Activated CD4-positive, alpha-beta T cell treated with anti-CD3 and anti-CD28 coated beads for 36 hours (primary cell): ENCODE data around the gene GM2A. TPM values are rescaled to one million over a fixed set of nuclear protein-coding genes. Genes with fewer than 3 reads are reported as not detected.
A peak's percentile ranks its signal among the peaks of the same experiment; 100 is the strongest.

ENCODE experiments used
- ATAC-seq: fragments of 200-7000 bp; cut with Tn5 transposase; one replicate; pipeline ENCODE4 v1.10.0; 2021; ENCODE audit warnings: mild to moderate bottlenecking, moderate library complexity
- CTCF ChIA-PET: fragments of 350-600 bp; sonication (Branson Sonifier 250); formaldehyde crosslinking; loops from one replicate; lab custom pipeline; 2021; ENCODE audit warnings: antibody characterized with exemption; lab: Charles Lee
- POLR2A ChIA-PET: fragments of 350-600 bp; sonication (Branson Sonifier 250); formaldehyde crosslinking; loops from one replicate; lab custom pipeline; 2021; ENCODE audit warnings: antibody characterized with exemption, inconsistent platforms; lab: Charles Lee
- DNase-seq: peaks from one replicate; pipeline ENCODE4 v3.0.0-alpha.2; 2020
- H3K27ac Mint-ChIP-seq: one replicate; pipeline ENCODE4 v1.8.0; 2021; ENCODE audit warnings: mixed read lengths
- H3K27me3 Mint-ChIP-seq: one replicate; pipeline ENCODE4 v1.8.0; 2021; ENCODE audit warnings: mixed read lengths
- H3K36me3 Mint-ChIP-seq: one replicate; pipeline ENCODE4 v1.8.0; 2021; ENCODE audit warnings: low read depth, mixed read lengths
- H3K4me1 Mint-ChIP-seq: one replicate; pipeline ENCODE4 v1.8.0; 2021; ENCODE audit warnings: mixed read lengths
- H3K4me3 Mint-ChIP-seq: one replicate; pipeline ENCODE4 v1.8.0; 2021; ENCODE audit warnings: mild to moderate bottlenecking, moderate library complexity, mixed read lengths
- H3K9me3 Mint-ChIP-seq: one replicate; pipeline ENCODE4 v1.8.0; 2021; ENCODE audit warnings: low read depth, mixed read lengths
- intact Hi-C, 2 experiments: fragments of 100-400 bp; cut with DNase I in 1 of 2; cut with micrococcal nuclease in 1 of 2; formaldehyde crosslinking; loops; one replicate each; pipeline versions ENCODE4 v1.14.2 to v1.15.1; 2022 to 2024; cut with DNase I, micrococcal nuclease
- total RNA-seq, 2 experiments: library from RNA; stranded (reverse); gene quantifications; one replicate each; pipeline ENCODE4 v1.2.3, GENCODE V29; 2021

Gene GM2A
- total RNA-seq, 2 experiments from 2014 or later: 17.2 to 19.3 TPM

GRCh38 chr5:151264113-151264512, 11.1 kb downstream of the GM2A start:
- CTCF ChIA-PET: interaction anchor here (1.4 kb wide), 1 partner anchor 52 kb away, joined by 7 read pairs; no protein-coding TSS in a partner anchor
- no peaks in the 10 kb centered on the region for H3K9me3 Mint-ChIP-seq
- no peak overlapping the region for H3K4me3 Mint-ChIP-seq
- intact Hi-C loops: loop anchor here in 1 of 2 experiments (1.0 kb wide), 1 partner anchor 11 kb away; the partner anchor contains the start of gene GM2A
- POLR2A ChIA-PET: no interaction called here
- peak overlapping the region; percentile 86 for H3K27ac Mint-ChIP-seq
- peaks cover 13% of the 10 kb centered on the region for H3K4me1 Mint-ChIP-seq
- ATAC-seq (peak; percentile 97), DNase-seq (peak; percentile 61)
- no peaks in the 10 kb centered on the region for H3K27me3 Mint-ChIP-seq
- H3K36me3 Mint-ChIP-seq: peaks cover 11% of the 10 kb centered on the region

- Mint-ChIP-seq H3K4me1 (peaks cover 13% of the 10 kb centered on the region), H3K27me3 (no peaks in the 10 kb centered on the region), H3K36me3 (peaks cover 9% of the 10 kb centered on the region), H3K27ac (no peak overlapping the region), H3K4me3 (no peak overlapping the region), H3K9me3 (no peaks in the 10 kb centered on the region)
- DNase-seq (no peak), ATAC-seq (no peak)
- ChIA-PET CTCF (no interaction called here), POLR2A (no interaction called here)
- intact Hi-C loops: no loop called here
Measured at GRCh38 chr5:151267491-151268260, 14.7 kb downstream of the GM2A start.

GRCh38 chr5:151270599-151270998, 17.6 kb downstream of the GM2A start:
- no peaks in the 10 kb centered on the region for H3K4me1 Mint-ChIP-seq
- H3K27ac Mint-ChIP-seq: no peak overlapping the region
- intact Hi-C loops: loop anchor here (1.0 to 5.0 kb wide), 3 partner anchors 18 to 177 kb away; partner anchors contain the start of gene SLC36A1 (in 1 of the 2)
- ChIA-PET POLR2A (interaction anchor here (0.6 kb wide), 1 partner anchor 18 kb away, joined by 4 read pairs; no protein-coding TSS in a partner anchor), CTCF (interaction anchor here (1.1 kb wide), 1 partner anchor 46 kb away, joined by 5 read pairs; no protein-coding TSS in a partner anchor)
- H3K27me3 Mint-ChIP-seq: no peaks in the 10 kb centered on the region
- peaks cover 9% of the 10 kb centered on the region for H3K36me3 Mint-ChIP-seq
- DNase-seq (peak; percentile 16), ATAC-seq (peak; percentile 97)
- no peak overlapping the region for H3K4me3 Mint-ChIP-seq
- H3K9me3 Mint-ChIP-seq: no peaks in the 10 kb centered on the region

GRCh38 chr5:151271336-151271735, 18.4 kb downstream of the GM2A start:
- H3K4me1 Mint-ChIP-seq: no peaks in the 10 kb centered on the region
- ATAC-seq (no peak), DNase-seq (no peak)
- peaks cover 9% of the 10 kb centered on the region for H3K36me3 Mint-ChIP-seq
- H3K4me3 Mint-ChIP-seq: no peak overlapping the region
- H3K27me3 Mint-ChIP-seq: no peaks in the 10 kb centered on the region
- H3K27ac Mint-ChIP-seq: no peak overlapping the region
- intact Hi-C loops: loop anchor here in 1 of 2 experiments (5.0 kb wide), 1 partner anchor 176 kb away; the partner anchor contains the start of gene SLC36A1
- POLR2A ChIA-PET: interaction anchor here (0.6 kb wide), 1 partner anchor 19 kb away, joined by 4 read pairs; no protein-coding TSS in a partner anchor
- CTCF ChIA-PET: interaction anchor here (1.1 kb wide), 1 partner anchor 45 kb away, joined by 5 read pairs; no protein-coding TSS in a partner anchor
- H3K9me3 Mint-ChIP-seq: no peaks in the 10 kb centered on the region

DNA sequence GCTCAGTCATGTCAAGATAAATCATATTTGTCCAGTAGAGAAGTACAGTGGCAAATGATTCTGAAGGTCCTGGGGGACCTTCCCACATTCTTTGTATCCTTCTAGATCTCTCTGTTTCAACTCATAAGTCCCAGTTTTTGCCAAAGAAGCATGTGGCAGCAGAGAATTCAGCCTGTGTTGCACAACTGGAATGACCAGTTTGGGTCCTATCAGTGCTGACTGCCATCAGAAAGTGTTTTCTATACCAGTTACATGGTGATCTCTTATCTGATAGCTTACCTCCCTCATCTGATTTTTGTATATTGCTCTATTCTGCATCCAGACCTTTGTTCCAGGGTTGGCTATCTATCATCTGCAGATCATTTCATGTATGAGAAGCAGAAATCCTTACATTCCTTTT, 21.7 kb downstream of the GM2A start:
- DNase-seq: no peak
- no peaks in the 10 kb centered on the region for H3K4me1 Mint-ChIP-seq
- H3K27me3 Mint-ChIP-seq: no peaks in the 10 kb centered on the region
- no peaks in the 10 kb centered on the region for H3K36me3 Mint-ChIP-seq
- no peak overlapping the region for H3K4me3 Mint-ChIP-seq
- CTCF ChIA-PET: interaction anchor here (0.6 to 1.3 kb wide), 3 partner anchors 22 to 198 kb away, joined by 3 to 7 read pairs (median 3); partner anchors contain the start of gene GM2A
- POLR2A ChIA-PET: no interaction called here
- ATAC-seq: no peak
- intact Hi-C loops: loop anchor here in 1 of 2 experiments (5.0 kb wide), 1 partner anchor 173 kb away; the partner anchor contains the start of gene SLC36A1
- H3K27ac Mint-ChIP-seq: no peak overlapping the region
- no peaks in the 10 kb centered on the region for H3K9me3 Mint-ChIP-seq

GRCh38 chr5:151275803-151276202, 22.8 kb downstream of the GM2A start:
- Mint-ChIP-seq H3K9me3 (no peaks in the 10 kb centered on the region), H3K4me1 (no peaks in the 10 kb centered on the region), H3K27ac (no peak overlapping the region), H3K36me3 (no peaks in the 10 kb centered on the region), H3K27me3 (no peaks in the 10 kb centered on the region), H3K4me3 (no peak overlapping the region)
- intact Hi-C loops: no loop called here
- ChIA-PET POLR2A (no interaction called here), CTCF (interaction anchor here (0.6 to 0.7 kb wide), 3 partner anchors 42 to 157 kb away, joined by 3 read pairs; partner anchors contain the start of gene CCDC69)
- ATAC-seq: no peak
- DNase-seq: no peak

DNA sequence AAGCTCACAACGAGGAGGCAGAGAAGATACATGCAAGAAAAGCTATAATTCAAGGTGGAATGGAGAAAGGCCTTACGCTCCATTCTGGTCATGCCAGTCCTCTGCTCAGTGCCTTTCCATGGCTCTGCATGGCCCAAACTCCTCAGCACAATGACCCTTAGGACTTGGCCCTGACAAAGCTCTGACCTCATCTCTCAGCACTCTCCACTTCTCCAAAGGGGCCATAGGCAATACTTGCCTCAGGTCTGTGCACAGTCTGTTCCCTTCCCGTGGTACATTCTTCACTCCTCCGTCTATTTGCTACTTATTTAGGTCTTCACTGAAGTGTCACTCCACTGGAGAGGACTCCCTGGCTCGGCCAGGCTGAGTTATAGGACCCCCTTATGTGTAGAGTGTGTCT, 25.9 kb downstream of the GM2A start:
- Mint-ChIP-seq H3K27ac (no peak overlapping the region), H3K9me3 (no peaks in the 10 kb centered on the region), H3K4me1 (no peaks in the 10 kb centered on the region), H3K27me3 (peaks cover 2% of the 10 kb centered on the region), H3K4me3 (no peak overlapping the region), H3K36me3 (no peaks in the 10 kb centered on the region)
- intact Hi-C loops: no loop called here
- CTCF ChIA-PET: no interaction called here
- ATAC-seq: no peak
- POLR2A ChIA-PET: no interaction called here
- no peak for DNase-seq

DNA sequence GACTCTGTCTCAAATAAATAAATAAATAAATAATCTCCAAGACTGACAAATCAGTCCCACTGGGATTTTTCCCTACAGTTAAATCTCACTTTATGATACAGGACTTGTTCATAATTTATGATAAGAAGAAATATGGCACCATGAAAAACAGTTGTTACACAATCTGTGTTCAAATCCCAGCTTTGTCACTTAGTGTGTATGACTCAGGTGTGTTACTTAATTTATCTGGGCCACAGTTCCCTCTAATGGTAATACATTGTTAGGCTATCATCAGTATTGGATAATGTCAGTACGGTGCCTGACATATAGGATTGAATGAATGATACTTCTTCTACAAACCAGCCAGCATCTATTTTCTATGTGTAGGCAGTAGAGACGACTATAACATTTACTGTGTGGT, 27.5 kb downstream of the GM2A start:
- H3K4me3 Mint-ChIP-seq: no peak overlapping the region
- intact Hi-C loops: loop anchor here in 1 of 2 experiments (5.0 kb wide), 1 partner anchor 37 kb away; no protein-coding TSS in a partner anchor
- peaks cover 2% of the 10 kb centered on the region for H3K27me3 Mint-ChIP-seq
- no peaks in the 10 kb centered on the region for H3K36me3 Mint-ChIP-seq
- H3K9me3 Mint-ChIP-seq: no peaks in the 10 kb centered on the region
- ChIA-PET POLR2A (no interaction called here), CTCF (interaction anchor here (1.1 to 1.3 kb wide), 2 partner anchors 36 to 115 kb away, joined by 3 read pairs; no protein-coding TSS in a partner anchor)
- no peak overlapping the region for H3K27ac Mint-ChIP-seq
- no peak for ATAC-seq
- no peak for DNase-seq
- H3K4me1 Mint-ChIP-seq: no peaks in the 10 kb centered on the region

DNA sequence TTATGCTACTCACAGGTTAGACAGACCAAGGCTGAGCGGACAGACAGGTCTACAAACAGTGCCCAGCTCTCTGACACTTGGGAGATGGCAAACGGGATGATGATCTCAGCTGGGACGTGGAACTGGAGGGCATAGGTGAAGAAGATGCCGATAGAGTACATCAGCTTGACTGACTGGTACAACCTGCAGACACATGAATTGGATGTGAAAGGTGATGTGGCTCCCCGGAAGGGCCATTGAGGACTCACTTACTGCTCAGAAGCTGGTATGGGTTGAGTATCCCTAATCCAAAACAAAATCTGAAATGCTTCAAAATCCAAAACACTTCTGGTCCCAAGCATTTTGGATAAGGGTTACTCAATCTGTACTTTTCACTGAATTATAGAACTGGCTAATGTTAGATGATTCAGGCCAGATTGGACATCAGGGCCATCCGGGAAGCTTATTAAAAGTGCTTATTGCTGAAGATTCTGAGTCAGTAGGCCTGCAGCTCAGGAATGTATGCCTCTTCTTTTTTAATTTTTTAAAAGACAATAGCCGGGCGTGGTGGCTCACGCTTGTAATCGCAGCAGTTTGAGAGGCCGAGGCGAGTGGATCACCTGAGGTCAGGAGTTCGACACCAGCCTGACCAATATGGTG, 28.1 kb downstream of the GM2A start:
- H3K4me3 Mint-ChIP-seq: no peak overlapping the region
- no peaks in the 10 kb centered on the region for H3K36me3 Mint-ChIP-seq
- CTCF ChIA-PET: interaction anchor here (1.1 to 1.3 kb wide), 2 partner anchors 35 to 116 kb away, joined by 3 read pairs; no protein-coding TSS in a partner anchor
- no peak overlapping the region for H3K27ac Mint-ChIP-seq
- peaks cover 2% of the 10 kb centered on the region for H3K27me3 Mint-ChIP-seq
- DNase-seq (no peak), ATAC-seq (no peak)
- H3K4me1 Mint-ChIP-seq: no peaks in the 10 kb centered on the region
- no peaks in the 10 kb centered on the region for H3K9me3 Mint-ChIP-seq
- POLR2A ChIA-PET: no interaction called here
- intact Hi-C loops: loop anchor here in 1 of 2 experiments (5.0 kb wide), 1 partner anchor 36 kb away; no protein-coding TSS in a partner anchor

DNA sequence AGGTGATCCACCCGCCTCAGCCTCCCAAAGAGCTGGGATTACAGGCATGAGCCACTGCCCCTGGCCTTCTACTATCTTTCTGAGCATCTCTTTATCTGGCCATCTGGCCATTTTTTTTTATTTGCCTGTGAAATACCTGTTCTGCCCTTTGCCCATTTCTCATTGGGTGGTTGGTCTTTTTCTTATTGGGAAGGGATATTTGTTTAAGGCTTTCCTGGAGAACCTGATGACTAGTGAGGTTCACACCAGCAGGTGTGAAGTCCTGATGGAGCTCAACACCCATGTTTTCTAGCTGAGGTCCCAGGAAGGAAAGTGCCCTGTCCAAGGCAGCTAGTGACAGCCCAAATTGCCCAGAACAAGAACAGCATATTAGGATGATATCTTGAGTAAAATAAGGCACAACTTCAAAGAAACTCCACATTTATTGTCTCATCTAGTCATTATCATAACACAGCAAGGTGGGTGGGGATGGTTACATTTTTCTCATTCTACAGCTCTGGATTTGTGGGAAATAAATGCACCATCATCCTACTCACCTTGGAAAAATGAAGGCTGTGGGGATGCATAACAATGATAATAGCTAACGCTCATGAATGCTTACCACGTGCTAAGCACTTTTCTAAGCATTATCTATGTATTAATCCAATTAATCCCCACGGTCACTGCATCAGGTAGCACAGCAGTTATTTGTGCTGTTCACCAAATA, 30.3 kb downstream of the GM2A start:
- H3K4me3 Mint-ChIP-seq: no peak overlapping the region
- H3K27ac Mint-ChIP-seq: no peak overlapping the region
- ChIA-PET CTCF (interaction anchor here (0.6 to 2.2 kb wide), 3 partner anchors 34 to 171 kb away, joined by 3 to 15 read pairs (median 3); no protein-coding TSS in a partner anchor), POLR2A (no interaction called here)
- H3K9me3 Mint-ChIP-seq: no peaks in the 10 kb centered on the region
- intact Hi-C loops: loop anchor here in 1 of 2 experiments (5.0 kb wide), 1 partner anchor 34 kb away; no protein-coding TSS in a partner anchor
- DNase-seq: no peak
- ATAC-seq: no peak
- H3K36me3 Mint-ChIP-seq: no peaks in the 10 kb centered on the region
- peaks cover 2% of the 10 kb centered on the region for H3K27me3 Mint-ChIP-seq
- H3K4me1 Mint-ChIP-seq: no peaks in the 10 kb centered on the region
